ENCODE results near the gene FLNA. TPM values are rescaled to one million over a fixed set of nuclear protein-coding genes. Genes with fewer than 3 reads are reported as not detected.
A peak's percentile ranks its signal among the peaks of the same experiment; 100 is the strongest.

Gene FLNA
- total and polyA plus RNA-seq, 2 of the 13 experiments (the other 11 are each of a cell fraction or from before 2014, with no cell fraction given), result 83.4 to 174 TPM

DNA sequence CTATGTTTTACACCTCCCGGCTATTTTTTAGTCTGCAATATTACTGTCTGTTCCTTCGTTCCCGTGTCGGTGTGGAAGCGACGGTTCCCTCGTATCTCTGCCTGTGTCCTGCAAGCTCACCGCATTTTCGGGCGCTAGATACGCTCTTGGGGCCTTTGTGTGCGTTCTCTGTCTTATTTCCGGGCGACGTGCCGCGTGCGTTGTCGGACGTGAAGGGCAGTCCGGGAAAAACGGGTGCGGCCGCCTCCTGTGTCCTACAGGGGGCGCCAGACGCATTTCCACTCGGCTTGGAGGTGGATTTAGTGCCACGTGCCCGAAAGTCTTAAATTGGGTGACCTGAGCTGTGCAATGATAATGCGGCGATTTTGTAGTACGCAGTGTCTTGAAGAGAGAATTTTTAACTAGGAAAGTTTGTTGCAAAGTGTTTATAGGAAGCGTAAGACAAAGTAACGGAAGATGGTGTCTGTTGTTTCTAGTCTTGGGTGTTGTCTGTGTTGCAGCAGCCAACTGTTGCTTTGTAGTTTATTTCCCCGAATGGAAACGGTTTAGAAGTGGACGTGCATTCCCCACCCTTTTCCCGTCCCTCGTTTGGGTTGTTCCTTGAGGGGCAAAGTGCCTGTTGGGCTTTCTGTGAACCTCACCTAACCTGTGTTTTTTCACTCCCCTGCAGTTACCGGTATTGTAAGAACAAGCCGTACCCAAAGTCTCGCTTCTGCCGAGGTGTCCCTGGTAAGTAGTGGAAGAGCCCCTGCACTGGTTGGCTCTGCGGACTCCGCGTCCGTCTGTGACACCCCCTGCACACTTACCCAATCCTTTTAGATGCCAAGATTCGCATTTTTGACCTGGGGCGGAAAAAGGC is 24.5 kb upstream of the FLNA start (continued):
- TF ChIP-seq, protein P1, sequence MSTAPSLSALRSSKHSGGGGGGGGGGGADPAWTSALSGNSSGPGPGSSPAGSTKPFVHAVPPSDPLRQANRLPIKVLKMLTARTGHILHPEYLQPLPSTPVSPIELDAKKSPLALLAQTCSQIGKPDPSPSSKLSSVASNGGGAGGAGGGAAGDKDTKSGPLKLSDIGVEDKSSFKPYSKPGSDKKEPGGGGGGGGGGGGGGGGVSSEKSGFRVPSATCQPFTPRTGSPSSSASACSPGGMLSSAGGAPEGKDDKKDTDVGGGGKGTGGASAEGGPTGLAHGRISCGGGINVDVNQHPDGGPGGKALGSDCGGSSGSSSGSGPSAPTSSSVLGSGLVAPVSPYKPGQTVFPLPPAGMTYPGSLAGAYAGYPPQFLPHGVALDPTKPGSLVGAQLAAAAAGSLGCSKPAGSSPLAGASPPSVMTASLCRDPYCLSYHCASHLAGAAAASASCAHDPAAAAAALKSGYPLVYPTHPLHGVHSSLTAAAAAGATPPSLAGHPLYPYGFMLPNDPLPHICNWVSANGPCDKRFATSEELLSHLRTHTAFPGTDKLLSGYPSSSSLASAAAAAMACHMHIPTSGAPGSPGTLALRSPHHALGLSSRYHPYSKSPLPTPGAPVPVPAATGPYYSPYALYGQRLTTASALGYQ (CRISPR knock-in tag; IDR thresholded peaks at IDR 0.05), result no peak
- TF ChIP-seq, protein P2, sequence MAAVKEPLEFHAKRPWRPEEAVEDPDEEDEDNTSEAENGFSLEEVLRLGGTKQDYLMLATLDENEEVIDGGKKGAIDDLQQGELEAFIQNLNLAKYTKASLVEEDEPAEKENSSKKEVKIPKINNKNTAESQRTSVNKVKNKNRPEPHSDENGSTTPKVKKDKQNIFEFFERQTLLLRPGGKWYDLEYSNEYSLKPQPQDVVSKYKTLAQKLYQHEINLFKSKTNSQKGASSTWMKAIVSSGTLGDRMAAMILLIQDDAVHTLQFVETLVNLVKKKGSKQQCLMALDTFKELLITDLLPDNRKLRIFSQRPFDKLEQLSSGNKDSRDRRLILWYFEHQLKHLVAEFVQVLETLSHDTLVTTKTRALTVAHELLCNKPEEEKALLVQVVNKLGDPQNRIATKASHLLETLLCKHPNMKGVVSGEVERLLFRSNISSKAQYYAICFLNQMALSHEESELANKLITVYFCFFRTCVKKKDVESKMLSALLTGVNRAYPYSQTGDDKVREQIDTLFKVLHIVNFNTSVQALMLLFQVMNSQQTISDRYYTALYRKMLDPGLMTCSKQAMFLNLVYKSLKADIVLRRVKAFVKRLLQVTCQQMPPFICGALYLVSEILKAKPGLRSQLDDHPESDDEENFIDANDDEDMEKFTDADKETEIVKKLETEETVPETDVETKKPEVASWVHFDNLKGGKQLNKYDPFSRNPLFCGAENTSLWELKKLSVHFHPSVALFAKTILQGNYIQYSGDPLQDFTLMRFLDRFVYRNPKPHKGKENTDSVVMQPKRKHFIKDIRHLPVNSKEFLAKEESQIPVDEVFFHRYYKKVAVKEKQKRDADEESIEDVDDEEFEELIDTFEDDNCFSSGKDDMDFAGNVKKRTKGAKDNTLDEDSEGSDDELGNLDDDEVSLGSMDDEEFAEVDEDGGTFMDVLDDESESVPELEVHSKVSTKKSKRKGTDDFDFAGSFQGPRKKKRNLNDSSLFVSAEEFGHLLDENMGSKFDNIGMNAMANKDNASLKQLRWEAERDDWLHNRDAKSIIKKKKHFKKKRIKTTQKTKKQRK (IDR thresholded peaks at IDR 0.05; ENCODE audit: low read length), result no peak
- no peak for TF ChIP-seq ZNF274 (CRISPR knock-in tag; IDR thresholded peaks at IDR 0.05)
- TF ChIP-seq TMF1 (CRISPR knock-in tag; IDR thresholded peaks at IDR 0.05; ENCODE audit: low read depth), result no peak
- no peak for TF ChIP-seq NPAS2 (CRISPR knock-in tag; IDR thresholded peaks at IDR 0.05; ENCODE audit: borderline replicate concordance)
- 0 out of 2 replicates have a peak, but pooled peaks have one; percentile 5 for TF ChIP-seq HOXA9 (CRISPR knock-in tag; IDR thresholded peaks at IDR 0.05; ENCODE audit: borderline replicate concordance)
- TF ChIP-seq ZSCAN12 (CRISPR knock-in tag; IDR thresholded peaks at IDR 0.05), result no peak
- TF ChIP-seq MED1 (CRISPR knock-in tag; IDR thresholded peaks at IDR 0.05), result no peak; the same call in 1 of the 2 replicates
- TF ChIP-seq ZNF709 (CRISPR knock-in tag; IDR thresholded peaks at IDR 0.05), result peak; percentile 25; the same call in 1 of the 2 replicates
- no peak for TF ChIP-seq MAFG (CRISPR knock-in tag; IDR thresholded peaks at IDR 0.05)
- TF ChIP-seq, protein P3, sequence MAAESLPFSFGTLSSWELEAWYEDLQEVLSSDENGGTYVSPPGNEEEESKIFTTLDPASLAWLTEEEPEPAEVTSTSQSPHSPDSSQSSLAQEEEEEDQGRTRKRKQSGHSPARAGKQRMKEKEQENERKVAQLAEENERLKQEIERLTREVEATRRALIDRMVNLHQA (CRISPR knock-in tag; IDR thresholded peaks at IDR 0.05), result no peak
- TF ChIP-seq SAFB2 (CRISPR knock-in tag; IDR thresholded peaks at IDR 0.05; ENCODE audit: borderline replicate concordance, low read depth), result no peak
- 0 out of 2 replicates have a peak, but pooled peaks have one; percentile 18 for TF ChIP-seq SALL2 (CRISPR knock-in tag; IDR thresholded peaks at IDR 0.05)
- no peak for TF ChIP-seq RBM39 (IDR thresholded peaks at IDR 0.05; ENCODE audit: low read depth, low read length, poor library complexity, severe bottlenecking)
- TF ChIP-seq RCOR2 (CRISPR knock-in tag; IDR thresholded peaks at IDR 0.05), result no peak
- no peak for TF ChIP-seq ZFP1 (CRISPR knock-in tag; IDR thresholded peaks at IDR 0.05)
- no peak for TF ChIP-seq CEBPG (CRISPR knock-in tag; IDR thresholded peaks at IDR 0.05)
- TF ChIP-seq, protein P4, sequence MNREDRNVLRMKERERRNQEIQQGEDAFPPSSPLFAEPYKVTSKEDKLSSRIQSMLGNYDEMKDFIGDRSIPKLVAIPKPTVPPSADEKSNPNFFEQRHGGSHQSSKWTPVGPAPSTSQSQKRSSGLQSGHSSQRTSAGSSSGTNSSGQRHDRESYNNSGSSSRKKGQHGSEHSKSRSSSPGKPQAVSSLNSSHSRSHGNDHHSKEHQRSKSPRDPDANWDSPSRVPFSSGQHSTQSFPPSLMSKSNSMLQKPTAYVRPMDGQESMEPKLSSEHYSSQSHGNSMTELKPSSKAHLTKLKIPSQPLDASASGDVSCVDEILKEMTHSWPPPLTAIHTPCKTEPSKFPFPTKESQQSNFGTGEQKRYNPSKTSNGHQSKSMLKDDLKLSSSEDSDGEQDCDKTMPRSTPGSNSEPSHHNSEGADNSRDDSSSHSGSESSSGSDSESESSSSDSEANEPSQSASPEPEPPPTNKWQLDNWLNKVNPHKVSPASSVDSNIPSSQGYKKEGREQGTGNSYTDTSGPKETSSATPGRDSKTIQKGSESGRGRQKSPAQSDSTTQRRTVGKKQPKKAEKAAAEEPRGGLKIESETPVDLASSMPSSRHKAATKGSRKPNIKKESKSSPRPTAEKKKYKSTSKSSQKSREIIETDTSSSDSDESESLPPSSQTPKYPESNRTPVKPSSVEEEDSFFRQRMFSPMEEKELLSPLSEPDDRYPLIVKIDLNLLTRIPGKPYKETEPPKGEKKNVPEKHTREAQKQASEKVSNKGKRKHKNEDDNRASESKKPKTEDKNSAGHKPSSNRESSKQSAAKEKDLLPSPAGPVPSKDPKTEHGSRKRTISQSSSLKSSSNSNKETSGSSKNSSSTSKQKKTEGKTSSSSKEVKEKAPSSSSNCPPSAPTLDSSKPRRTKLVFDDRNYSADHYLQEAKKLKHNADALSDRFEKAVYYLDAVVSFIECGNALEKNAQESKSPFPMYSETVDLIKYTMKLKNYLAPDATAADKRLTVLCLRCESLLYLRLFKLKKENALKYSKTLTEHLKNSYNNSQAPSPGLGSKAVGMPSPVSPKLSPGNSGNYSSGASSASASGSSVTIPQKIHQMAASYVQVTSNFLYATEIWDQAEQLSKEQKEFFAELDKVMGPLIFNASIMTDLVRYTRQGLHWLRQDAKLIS (CRISPR knock-in tag; IDR thresholded peaks at IDR 0.05), result no peak
- TF ChIP-seq EZH2 (conservative IDR thresholded peaks at IDR 0.05; ENCODE audit: low read depth, low read length), result no peak
- no peak for TF ChIP-seq KMT2A (CRISPR knock-in tag; IDR thresholded peaks at IDR 0.05)
- TF ChIP-seq RBM22 (optimal IDR thresholded peaks at IDR 0.05; ENCODE audit: low read length), result peak; percentile 60

Measured in HepG2 (cell line).